WTC11 (cell line): ENCODE data around the gene CARMIL1. TPM values are rescaled to one million over a fixed set of nuclear protein-coding genes. Genes with fewer than 3 reads are reported as not detected.

ENCODE experiments used
- ATAC-seq: fragments of 200-7000 bp; cut with Tn5 transposase; 2 replicates; pipeline ENCODE4 v1.10.0; 2021; ENCODE audit warnings: mild to moderate bottlenecking, moderate library complexity
- CTCF ChIA-PET: fragments of 300-600 bp; sonication (Branson Sonifier 250); formaldehyde crosslinking; loops from one replicate; lab custom pipeline; 2021; ENCODE audit warnings: antibody characterized with exemption; lab: Charles Lee
- POLR2A ChIA-PET: fragments of 350-600 bp; sonication (Branson Sonifier 250); formaldehyde crosslinking; loops from one replicate; lab custom pipeline; 2021; ENCODE audit warnings: antibody characterized with exemption; lab: Charles Lee
- DNase-seq: peaks from one replicate; pipeline ENCODE4 v3.0.0; 2021; ENCODE audit warnings: low spot score
- H3K27ac Mint-ChIP-seq: 2 replicates; pipeline ENCODE4 v1.8.0; 2021; ENCODE audit warnings: mixed read lengths
- H3K27me3 Mint-ChIP-seq: 2 replicates; pipeline ENCODE4 v1.8.0; 2021; ENCODE audit warnings: low read depth, mild to moderate bottlenecking, moderate library complexity, mixed read lengths
- H3K36me3 Mint-ChIP-seq: 2 replicates; pipeline ENCODE4 v1.8.0; 2021; ENCODE audit warnings: mixed read lengths
- H3K4me1 Mint-ChIP-seq: 2 replicates; pipeline ENCODE4 v1.8.0; 2022; ENCODE audit warnings: mixed read lengths
- H3K4me3 Mint-ChIP-seq: 2 replicates; pipeline ENCODE4 v1.8.0; 2021; ENCODE audit warnings: mild to moderate bottlenecking, moderate library complexity, mixed read lengths
- H3K9me3 Mint-ChIP-seq: 2 replicates; pipeline ENCODE4 v1.8.0; 2021; ENCODE audit warnings: mixed read lengths
- AFF4 ChIP-seq: sonication (generic); formaldehyde crosslinking; IDR thresholded peaks from 2 replicates; pipeline ENCODE4 v1.8.1; 2023; ENCODE audit warnings: mild to moderate bottlenecking, missing genetic modification reagents, borderline replicate concordance
- ATF3 ChIP-seq: sonication (generic); formaldehyde crosslinking; conservative IDR thresholded peaks from 2 replicates; pipeline ENCODE4 v1.8.1; 2022; ENCODE audit warnings: mild to moderate bottlenecking, missing genetic modification reagents
- CREB1 ChIP-seq: sonication (generic); formaldehyde crosslinking; IDR thresholded peaks from 2 replicates; pipeline ENCODE4 v1.8.0; 2023; ENCODE audit warnings: mild to moderate bottlenecking, missing genetic modification reagents
- ETV6 ChIP-seq: sonication (generic); formaldehyde crosslinking; IDR thresholded peaks from 2 replicates; pipeline ENCODE4 v1.8.1; 2022; ENCODE audit warnings: mild to moderate bottlenecking, missing genetic modification reagents
- FOXJ3 ChIP-seq: sonication (generic); formaldehyde crosslinking; IDR thresholded peaks from 2 replicates; pipeline ENCODE4 v1.9.0; 2021; ENCODE audit warnings: missing genetic modification reagents, mild to moderate bottlenecking, borderline replicate concordance
- FOXP4 ChIP-seq: sonication (generic); formaldehyde crosslinking; IDR thresholded peaks from 2 replicates; pipeline ENCODE4 v1.8.0; 2022; ENCODE audit warnings: mild to moderate bottlenecking, missing genetic modification reagents
- KAT7 ChIP-seq: sonication (generic); formaldehyde crosslinking; IDR thresholded peaks from 2 replicates; pipeline ENCODE4 v1.8.1; 2023; ENCODE audit warnings: missing genetic modification reagents, mild to moderate bottlenecking, borderline replicate concordance
- MAX ChIP-seq: sonication (generic); formaldehyde crosslinking; IDR thresholded peaks from 2 replicates; pipeline ENCODE4 v1.8.0; 2022; ENCODE audit warnings: mild to moderate bottlenecking, missing genetic modification reagents
- NFYB ChIP-seq: sonication (generic); formaldehyde crosslinking; conservative IDR thresholded peaks from 2 replicates; pipeline ENCODE4 v1.8.0; 2022; ENCODE audit warnings: low read depth, missing genetic modification reagents
- SMAD4 ChIP-seq: sonication (generic); formaldehyde crosslinking; IDR thresholded peaks from 2 replicates; pipeline ENCODE4 v1.8.0; 2022; ENCODE audit warnings: mild to moderate bottlenecking, missing genetic modification reagents
- TP53 ChIP-seq: sonication (generic); formaldehyde crosslinking; IDR thresholded peaks from 2 replicates; pipeline ENCODE4 v1.8.1; 2023; ENCODE audit warnings: mild to moderate bottlenecking, missing genetic modification reagents
- ZBTB21 ChIP-seq: sonication (generic); formaldehyde crosslinking; IDR thresholded peaks from 2 replicates; pipeline ENCODE4 v1.8.1; 2023; ENCODE audit warnings: mild to moderate bottlenecking, missing genetic modification reagents, borderline replicate concordance
- ZNF232 ChIP-seq: sonication (generic); formaldehyde crosslinking; IDR thresholded peaks from 2 replicates; pipeline ENCODE4 v1.8.0; 2022; ENCODE audit warnings: mild to moderate bottlenecking, missing genetic modification reagents
- total RNA-seq: library from RNA; stranded (reverse); gene quantifications from 3 replicates; pipeline ENCODE4 v1.2.3, GENCODE V29; 2021
- TF ChIP-seq, protein P1 (sequence below): fragments of 250-450 bp; sonication (Bioruptor Pico); IDR thresholded peaks from 2 replicates; pipeline ENCODE4 v1.9.0; 2021; ENCODE audit warnings: mild to moderate bottlenecking
- TF ChIP-seq, protein P2 (sequence below): sonication (generic); formaldehyde crosslinking; IDR thresholded peaks from 2 replicates; pipeline ENCODE4 v1.8.1; 2022; ENCODE audit warnings: mild to moderate bottlenecking, missing genetic modification reagents, moderate library complexity, borderline replicate concordance
- TF ChIP-seq, protein P3 (sequence below): sonication (generic); formaldehyde crosslinking; IDR thresholded peaks from 2 replicates; pipeline ENCODE4 v1.8.1; 2023; ENCODE audit warnings: mild to moderate bottlenecking, missing genetic modification reagents, moderate library complexity
- TF ChIP-seq, protein P4 (sequence below): sonication (generic); formaldehyde crosslinking; IDR thresholded peaks from 2 replicates; pipeline ENCODE4 v1.8.0; 2023; ENCODE audit warnings: missing genetic modification reagents, mild to moderate bottlenecking, borderline replicate concordance

The CARMIL1 gene
- total RNA-seq, 1 experiment from 2014 or later, result 36.2 TPM

- Mint-ChIP-seq H3K36me3 (no peaks in the 10 kb centered on the region), H3K4me3 (no peak overlapping the region), H3K27me3 (no peaks in the 10 kb centered on the region), H3K9me3 (no peaks in the 10 kb centered on the region), H3K4me1 (peaks cover 51% of the 10 kb centered on the region), H3K27ac (no peak overlapping the region)
- ATAC-seq (peak; percentile 41; the same call in 1 of the 2 replicates), DNase-seq (no peak)
- ChIA-PET POLR2A (no interaction called here), CTCF (no interaction called here)
- TF ChIP-seq, protein P1, sequence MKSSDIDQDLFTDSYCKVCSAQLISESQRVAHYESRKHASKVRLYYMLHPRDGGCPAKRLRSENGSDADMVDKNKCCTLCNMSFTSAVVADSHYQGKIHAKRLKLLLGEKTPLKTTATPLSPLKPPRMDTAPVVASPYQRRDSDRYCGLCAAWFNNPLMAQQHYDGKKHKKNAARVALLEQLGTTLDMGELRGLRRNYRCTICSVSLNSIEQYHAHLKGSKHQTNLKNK (CRISPR knock-in tag), result no peak
- no peak for TF ChIP-seq TP53 (CRISPR knock-in tag)
- TF ChIP-seq ZBTB21, result no peak
- no peak for TF ChIP-seq ATF3 (CRISPR knock-in tag)
- TF ChIP-seq FOXJ3 (CRISPR knock-in tag), result no peak
- no peak for TF ChIP-seq NFYB (CRISPR knock-in tag)
- TF ChIP-seq ETV6 (CRISPR knock-in tag), result no peak
- TF ChIP-seq MAX (CRISPR knock-in tag), result no peak
- no peak for TF ChIP-seq CREB1 (CRISPR knock-in tag)
- TF ChIP-seq AFF4 (CRISPR knock-in tag), result no peak
- TF ChIP-seq, protein P2, sequence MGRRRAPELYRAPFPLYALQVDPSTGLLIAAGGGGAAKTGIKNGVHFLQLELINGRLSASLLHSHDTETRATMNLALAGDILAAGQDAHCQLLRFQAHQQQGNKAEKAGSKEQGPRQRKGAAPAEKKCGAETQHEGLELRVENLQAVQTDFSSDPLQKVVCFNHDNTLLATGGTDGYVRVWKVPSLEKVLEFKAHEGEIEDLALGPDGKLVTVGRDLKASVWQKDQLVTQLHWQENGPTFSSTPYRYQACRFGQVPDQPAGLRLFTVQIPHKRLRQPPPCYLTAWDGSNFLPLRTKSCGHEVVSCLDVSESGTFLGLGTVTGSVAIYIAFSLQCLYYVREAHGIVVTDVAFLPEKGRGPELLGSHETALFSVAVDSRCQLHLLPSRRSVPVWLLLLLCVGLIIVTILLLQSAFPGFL (CRISPR knock-in tag), result no peak
- TF ChIP-seq, protein P3, sequence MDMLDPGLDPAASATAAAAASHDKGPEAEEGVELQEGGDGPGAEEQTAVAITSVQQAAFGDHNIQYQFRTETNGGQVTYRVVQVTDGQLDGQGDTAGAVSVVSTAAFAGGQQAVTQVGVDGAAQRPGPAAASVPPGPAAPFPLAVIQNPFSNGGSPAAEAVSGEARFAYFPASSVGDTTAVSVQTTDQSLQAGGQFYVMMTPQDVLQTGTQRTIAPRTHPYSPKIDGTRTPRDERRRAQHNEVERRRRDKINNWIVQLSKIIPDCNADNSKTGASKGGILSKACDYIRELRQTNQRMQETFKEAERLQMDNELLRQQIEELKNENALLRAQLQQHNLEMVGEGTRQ, result no peak
- TF ChIP-seq SMAD4 (CRISPR knock-in tag), result no peak
- TF ChIP-seq, protein P4, sequence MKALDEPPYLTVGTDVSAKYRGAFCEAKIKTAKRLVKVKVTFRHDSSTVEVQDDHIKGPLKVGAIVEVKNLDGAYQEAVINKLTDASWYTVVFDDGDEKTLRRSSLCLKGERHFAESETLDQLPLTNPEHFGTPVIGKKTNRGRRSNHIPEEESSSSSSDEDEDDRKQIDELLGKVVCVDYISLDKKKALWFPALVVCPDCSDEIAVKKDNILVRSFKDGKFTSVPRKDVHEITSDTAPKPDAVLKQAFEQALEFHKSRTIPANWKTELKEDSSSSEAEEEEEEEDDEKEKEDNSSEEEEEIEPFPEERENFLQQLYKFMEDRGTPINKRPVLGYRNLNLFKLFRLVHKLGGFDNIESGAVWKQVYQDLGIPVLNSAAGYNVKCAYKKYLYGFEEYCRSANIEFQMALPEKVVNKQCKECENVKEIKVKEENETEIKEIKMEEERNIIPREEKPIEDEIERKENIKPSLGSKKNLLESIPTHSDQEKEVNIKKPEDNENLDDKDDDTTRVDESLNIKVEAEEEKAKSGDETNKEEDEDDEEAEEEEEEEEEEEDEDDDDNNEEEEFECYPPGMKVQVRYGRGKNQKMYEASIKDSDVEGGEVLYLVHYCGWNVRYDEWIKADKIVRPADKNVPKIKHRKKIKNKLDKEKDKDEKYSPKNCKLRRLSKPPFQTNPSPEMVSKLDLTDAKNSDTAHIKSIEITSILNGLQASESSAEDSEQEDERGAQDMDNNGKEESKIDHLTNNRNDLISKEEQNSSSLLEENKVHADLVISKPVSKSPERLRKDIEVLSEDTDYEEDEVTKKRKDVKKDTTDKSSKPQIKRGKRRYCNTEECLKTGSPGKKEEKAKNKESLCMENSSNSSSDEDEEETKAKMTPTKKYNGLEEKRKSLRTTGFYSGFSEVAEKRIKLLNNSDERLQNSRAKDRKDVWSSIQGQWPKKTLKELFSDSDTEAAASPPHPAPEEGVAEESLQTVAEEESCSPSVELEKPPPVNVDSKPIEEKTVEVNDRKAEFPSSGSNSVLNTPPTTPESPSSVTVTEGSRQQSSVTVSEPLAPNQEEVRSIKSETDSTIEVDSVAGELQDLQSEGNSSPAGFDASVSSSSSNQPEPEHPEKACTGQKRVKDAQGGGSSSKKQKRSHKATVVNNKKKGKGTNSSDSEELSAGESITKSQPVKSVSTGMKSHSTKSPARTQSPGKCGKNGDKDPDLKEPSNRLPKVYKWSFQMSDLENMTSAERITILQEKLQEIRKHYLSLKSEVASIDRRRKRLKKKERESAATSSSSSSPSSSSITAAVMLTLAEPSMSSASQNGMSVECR (CRISPR knock-in tag), result no peak
- TF ChIP-seq KAT7, result no peak
- TF ChIP-seq FOXP4 (CRISPR knock-in tag), result no peak
- TF ChIP-seq ZNF232 (CRISPR knock-in tag), result no peak
Observed at GRCh38 chr6:25397406-25397805, 118.2 kb downstream of the CARMIL1 start.
